Measurements from ENCODE around the gene CWC25. TPM values are rescaled to one million over a fixed set of nuclear protein-coding genes. Genes with fewer than 3 reads are reported as not detected.

CWC25 gene
- polyA plus RNA-seq, 4 donors, result 12.6 to 61.1 (median 32.6) TPM

GRCh38 chr17:38753071-38753506 lies 72.0 kb downstream of the CWC25 start:
- DNase-seq, result no peak
- H3K36me3 ChIP-seq (ENCODE audit: control insufficient read depth in 3 of 3, insufficient read depth in 2 of 3, low read depth in 1 of 3, low read length in 3 of 3), result peaks cover 5 to 36% (median 10%) of the 10 kb centered on the region in 3 donors

GRCh38 chr17:38752308-38753070 lies 72.6 kb downstream of the CWC25 start, which contains the start of gene PSMB3:
Gene PSMB3, plus strand, starts transcription at chr17:38752741. Its CDS starts 86 bp downstream, at chr17:38752827.
- H3K4me3 ChIP-seq (ENCODE audit: low read depth in 1 of 3, low read length in 3 of 3), result peak within 1 kb of the TSS; percentile 72 to 79 (median 73)
- H3K36me3 ChIP-seq (ENCODE audit: control insufficient read depth in 3 of 3, insufficient read depth in 2 of 3, low read depth in 1 of 3, low read length in 3 of 3), result peaks cover 0 to 30% (median 10%) of the 10 kb centered on the region in 3 donors
- FAIRE-seq, result no peak
- peaks cover 7 to 30% (median 8%) of the 10 kb centered on the region in 3 donors for H3K4me1 ChIP-seq (ENCODE audit: control insufficient read depth in 3 of 3, insufficient read depth in 2 of 3, low read depth in 1 of 3, low read length in 2 of 3)
- 0 to 1% (median 0%) methylated on average over 44 of the region's 44 CpGs for WGBS, 3 donors
- H3K9me3 ChIP-seq (ENCODE audit: control insufficient read depth in 2 of 2, insufficient read depth in 1 of 2, low read depth in 1 of 2, low read length in 1 of 2), result no peaks in the 10 kb centered on the region
- peak within 1 kb of the TSS; percentile 63 to 91 (median 80) for H3K27ac ChIP-seq (ENCODE audit: low read depth in 1 of 3, low read length in 2 of 3)
- peaks cover 0 to 10% (median 3%) of the 10 kb centered on the region in 3 donors for H3K27me3 ChIP-seq (ENCODE audit: control insufficient read depth in 3 of 3, insufficient read depth in 3 of 3, low read length in 3 of 3)
- DNase-seq, result peak; percentile 99 to 100

More at GRCh38 chr17:38753071-38753506, 72.0 kb downstream of the CWC25 start:
- Histone ChIP-seq H3K4me3 (ENCODE audit: low read depth in 1 of 3, low read length in 3 of 3) (peak overlapping the region; percentile 72 to 79 (median 73)), H3K27me3 (ENCODE audit: control insufficient read depth in 3 of 3, insufficient read depth in 3 of 3, low read length in 3 of 3) (peaks cover 0 to 10% (median 3%) of the 10 kb centered on the region in 3 donors), H3K27ac (ENCODE audit: low read depth in 1 of 3, low read length in 2 of 3) (peak overlapping the region; percentile 63 to 85 (median 80)), H3K4me1 (ENCODE audit: control insufficient read depth in 3 of 3, insufficient read depth in 2 of 3, low read depth in 1 of 3, low read length in 2 of 3) (peaks cover 7 to 30% (median 8%) of the 10 kb centered on the region in 3 donors), H3K9me3 (ENCODE audit: control insufficient read depth in 2 of 2, insufficient read depth in 1 of 2, low read depth in 1 of 2, low read length in 1 of 2) (no peaks in the 10 kb centered on the region)
- WGBS, 3 donors, result 2 to 6% (median 6%) methylated on average over 22 of the region's 22 CpGs
- FAIRE-seq, result no peak

GRCh38 chr17:38751808-38752307 lies 73.3 kb downstream of the CWC25 start:
- Histone ChIP-seq H3K9me3 (ENCODE audit: control insufficient read depth in 2 of 2, insufficient read depth in 1 of 2, low read depth in 1 of 2, low read length in 1 of 2) (no peaks in the 10 kb centered on the region), H3K27ac (ENCODE audit: low read depth in 1 of 3, low read length in 2 of 3) (peak overlapping the region; percentile 45 to 91 (median 79)), H3K4me1 (ENCODE audit: control insufficient read depth in 3 of 3, insufficient read depth in 2 of 3, low read depth in 1 of 3, low read length in 2 of 3) (peaks cover 7 to 33% (median 10%) of the 10 kb centered on the region in 3 donors), H3K4me3 (ENCODE audit: low read depth in 1 of 3, low read length in 3 of 3) (peak overlapping the region; percentile 55 to 72 (median 58)), H3K27me3 (ENCODE audit: control insufficient read depth in 3 of 3, insufficient read depth in 3 of 3, low read length in 3 of 3) (peaks cover 0 to 10% (median 3%) of the 10 kb centered on the region in 3 donors), H3K36me3 (ENCODE audit: control insufficient read depth in 3 of 3, insufficient read depth in 2 of 3, low read depth in 1 of 3, low read length in 3 of 3) (peaks cover 0 to 24% (median 10%) of the 10 kb centered on the region in 3 donors)
- FAIRE-seq (no peak), DNase-seq (peak; percentile 79 to 93)
- WGBS, 3 donors, result 0 to 1% (median 1%) methylated on average over 40 to 44 of the region's 44 CpGs

- Histone ChIP-seq H3K4me1 (ENCODE audit: control insufficient read depth in 3 of 3, insufficient read depth in 2 of 3, low read depth in 1 of 3, low read length in 2 of 3) (peaks cover 7 to 38% (median 10%) of the 10 kb centered on the region in 3 donors), H3K36me3 (ENCODE audit: control insufficient read depth in 3 of 3, insufficient read depth in 2 of 3, low read depth in 1 of 3, low read length in 3 of 3) (peaks cover 0 to 19% (median 7%) of the 10 kb centered on the region in 3 donors), H3K27ac (ENCODE audit: low read depth in 1 of 3, low read length in 2 of 3) (peak overlapping the region in 1 of 3 donors; percentile 4), H3K4me3 (ENCODE audit: low read depth in 1 of 3, low read length in 3 of 3) (peak overlapping the region in 2 of 3 donors; percentile 16 to 18), H3K27me3 (ENCODE audit: control insufficient read depth in 3 of 3, insufficient read depth in 3 of 3, low read length in 3 of 3) (peaks cover 0 to 10% (median 3%) of the 10 kb centered on the region in 3 donors), H3K9me3 (ENCODE audit: control insufficient read depth in 2 of 2, insufficient read depth in 1 of 2, low read depth in 1 of 2, low read length in 1 of 2) (no peaks in the 10 kb centered on the region)
- FAIRE-seq (no peak), DNase-seq (no peak)
- 1 to 4% (median 4%) methylated on average over 10 of the region's 10 CpGs for WGBS, 3 donors
Observed at GRCh38 chr17:38751144-38751807, 73.8 kb downstream of the CWC25 start.

Other genes starting within 250 kb of the CWC25 start
- 1 to 10 TPM in 2 of 4 donors, under 1 TPM in 2; 0.45 to 9.6 (median 0.99) TPM for gene SRCIN1, start 219.4 kb downstream of the CWC25 start, polyA plus RNA-seq
- gene EPOP, start 150.4 kb downstream of the CWC25 start, polyA plus RNA-seq, result 1 to 10 TPM in 1 of 4 donors, under 1 TPM in 2, not detected in 1; 0.22 to 1.3 (median 0.40) TPM
- gene MLLT6, start 120.0 kb downstream of the CWC25 start, polyA plus RNA-seq, result 10 to 100 TPM; 19.5 to 99.5 (median 39.1) TPM
- 100 to 1,000 TPM in 3 of 4 donors, 10 to 100 TPM in 1; 52.4 to 186 (median 131) TPM for gene CISD3, start 95.0 kb downstream of the CWC25 start, polyA plus RNA-seq
- 10 to 100 TPM in 3 of 4 donors, 1 to 10 TPM in 1; 7.6 to 30.2 (median 23.2) TPM for gene PCGF2, start 77.0 kb downstream of the CWC25 start, polyA plus RNA-seq
- gene PSMB3, start 72.6 kb downstream of the CWC25 start, polyA plus RNA-seq, result 100 to 1,000 TPM; 114 to 310 (median 248) TPM
- 10 to 100 TPM in 2 of 4 donors, 1 to 10 TPM in 2; 4.9 to 28.0 (median 12.2) TPM for gene PIP4K2B, start 25.8 kb downstream of the CWC25 start, polyA plus RNA-seq
- gene RPL23, start 28.4 kb upstream of the CWC25 start, polyA plus RNA-seq, result 1,000 to 10,000 TPM; 1,251 to 3,207 (median 2,577) TPM
- gene LASP1, start 44.7 kb upstream of the CWC25 start, polyA plus RNA-seq, result 100 to 1,000 TPM; 152 to 296 (median 235) TPM
- gene FBXO47, start 142.1 kb upstream of the CWC25 start, polyA plus RNA-seq, result under 1 TPM in 1 of 4 donors, not detected in 3; 0.01 TPM